Panc1 (cell line): ENCODE data around the gene ANKK1.

Experiments
- CTCF ChIP-seq: fragments of 450-650 bp; IDR thresholded peaks from 2 replicates; pipeline ENCODE4 v1.5.1; 2017; ENCODE audit warnings: mild to moderate bottlenecking
- TCF7L2 ChIP-seq: IDR thresholded peaks from 2 replicates; pipeline ENCODE4 v1.6.1; 2011; ENCODE audit warnings: mild to moderate bottlenecking, low read depth, low read length, inconsistent platforms

- no peak for TF ChIP-seq CTCF
- TF ChIP-seq TCF7L2, result no peak
These were observed 41.6 kb upstream of the ANKK1 start for GRCh38 chr11:113345978-113346377.
